Spinal cord (tissue), 10 donors: Measurements from ENCODE around the gene KIF16B. TPM values are rescaled to one million over a fixed set of nuclear protein-coding genes. Genes with fewer than 3 reads are reported as not detected.

Experiments used
- DNase-seq, 6 donors: peaks; one replicate each; pipeline versions ENCODE4 v3.0.0 to v3.0.0-alpha.2; 2013 to 2015; ENCODE audit warnings: low spot score in 6 of 6, low read depth in 4 of 6
- H3K27ac ChIP-seq: one replicate; pipeline ENCODE4 v1.5.1; 2013; ENCODE audit warnings: low read depth, low read length, control low read depth
- H3K27me3 ChIP-seq: one replicate; pipeline ENCODE4 v1.6.1; 2013; ENCODE audit warnings: low read length; ENCODE audit not compliant: control insufficient read depth, insufficient read depth
- H3K36me3 ChIP-seq: one replicate; pipeline ENCODE4 v1.6.1; 2013; ENCODE audit warnings: low read length; ENCODE audit not compliant: control insufficient read depth, insufficient read depth
- H3K4me1 ChIP-seq: one replicate; pipeline ENCODE4 v1.6.1; 2013; ENCODE audit warnings: low read length; ENCODE audit not compliant: control insufficient read depth, insufficient read depth
- H3K4me3 ChIP-seq: one replicate; pipeline ENCODE4 v1.5.1; 2013; ENCODE audit warnings: low read depth, low read length, control low read depth
- H3K9me3 ChIP-seq: one replicate; pipeline ENCODE4 v1.6.1; 2013; ENCODE audit warnings: low read length; ENCODE audit not compliant: control insufficient read depth, insufficient read depth
- WGBS: methylation state at CpG from one replicate; pipeline ENCODE4 v1.1.5; 2013; ENCODE audit warnings: missing lambda C conversion rate; ENCODE audit not compliant: insufficient coverage; 5-methylcytosine and 5-hydroxymethylcytosine counted together
- polyA plus RNA-seq, 2 donors: library from polyadenylated mRNA; unstranded; fragments of 120-200 nt; gene quantifications; one replicate each; pipeline ENCODE4 v1.2.1, GENCODE V29; 2013; ENCODE audit not compliant: insufficient read length in 2 of 2
- total RNA-seq, 2 donors: library from RNA; depleted of rRNA in 1 of 2; stranded (reverse); fragments of 120-200 nt in 1 of 2; fragments of >200 nt in 1 of 2; gene quantifications; one replicate each; pipeline versions ENCODE4 v1.2.3 to v1.2.4, GENCODE V29; 2013 to 2014
- donor health status: healthy.

The KIF16B gene
- total and polyA plus RNA-seq, 4 donors: 7.8 to 21.0 (median 12.9) TPM

DNA sequence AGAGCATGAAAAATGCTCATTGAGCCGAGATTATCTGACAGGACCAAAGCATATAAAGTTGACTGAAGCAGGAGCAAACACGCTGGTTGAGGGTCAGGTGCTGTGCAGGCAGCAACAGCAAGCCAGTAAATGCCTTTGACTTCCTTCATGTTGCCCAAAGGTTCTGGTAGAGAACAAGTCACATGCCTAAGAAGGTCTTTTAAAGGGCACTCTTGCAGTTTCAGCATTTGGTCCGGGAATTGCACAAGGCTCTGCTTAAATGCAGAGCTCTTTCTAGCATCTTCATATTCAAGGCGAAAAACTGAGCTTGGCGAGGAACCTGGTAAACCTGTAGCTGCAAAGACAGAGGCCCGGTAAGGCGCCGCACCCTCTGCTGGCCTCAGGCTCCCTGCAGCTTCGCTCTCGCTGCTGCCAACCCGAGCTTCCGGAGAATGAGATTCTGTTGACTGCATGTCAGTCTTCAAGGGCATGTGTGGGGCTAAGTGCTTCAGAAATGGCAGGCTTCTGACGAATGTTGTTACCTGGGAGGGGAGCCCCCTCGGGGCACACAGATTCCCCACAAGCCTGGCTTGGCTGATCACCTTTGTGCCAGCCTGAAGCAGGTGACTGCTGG is 205.2 kb downstream of the KIF16B start:
- no peak for DNase-seq
- H3K27me3 ChIP-seq: no peaks in the 10 kb centered on the region
- H3K4me1 ChIP-seq: no peaks in the 10 kb centered on the region
- no peaks in the 10 kb centered on the region for H3K9me3 ChIP-seq
- no peak overlapping the region for H3K27ac ChIP-seq
- WGBS: 91% methylated on average over 12 of the region's 14 CpGs
- no peak overlapping the region for H3K4me3 ChIP-seq
- H3K36me3 ChIP-seq: peaks cover 3% of the 10 kb centered on the region

DNA sequence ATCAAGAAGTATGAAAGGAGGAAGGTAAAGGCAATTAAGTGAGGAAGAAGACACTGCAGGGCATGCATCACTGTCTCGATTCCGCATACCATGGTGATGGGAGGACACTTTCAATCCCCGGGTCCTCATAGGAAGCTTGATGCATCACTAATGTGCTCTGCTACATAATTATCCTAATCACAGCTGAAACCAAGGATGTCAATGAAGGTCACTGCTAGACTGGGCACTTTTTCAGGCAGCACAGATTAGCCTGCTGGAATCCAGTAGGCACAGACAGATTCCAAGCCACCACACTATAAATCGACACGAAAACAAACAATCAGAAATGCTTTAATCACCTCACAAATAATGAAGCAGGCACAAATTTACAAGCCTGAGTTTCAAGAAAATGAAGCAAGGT is 206.7 kb downstream of the KIF16B start:
- no peaks in the 10 kb centered on the region for H3K4me1 ChIP-seq
- H3K4me3 ChIP-seq: no peak overlapping the region
- no peak overlapping the region for H3K27ac ChIP-seq
- DNase-seq: peak in 1 of 6 donors; percentile 52
- no peaks in the 10 kb centered on the region for H3K9me3 ChIP-seq
- WGBS: 83% methylated on average over 2 of the region's 5 CpGs
- peaks cover 3% of the 10 kb centered on the region for H3K36me3 ChIP-seq
- H3K27me3 ChIP-seq: no peaks in the 10 kb centered on the region

GRCh38 chr20:16364320-16364687 is 208.9 kb downstream of the KIF16B start:
- Histone ChIP-seq H3K4me3 (no peak overlapping the region), H3K9me3 (no peaks in the 10 kb centered on the region), H3K27me3 (no peaks in the 10 kb centered on the region), H3K27ac (no peak overlapping the region), H3K36me3 (peaks cover 3% of the 10 kb centered on the region), H3K4me1 (no peaks in the 10 kb centered on the region)
- DNase-seq: peak in 1 of 6 donors; percentile 34
- 38% methylated on average over 2 of the region's 5 CpGs for WGBS

GRCh38 chr20:16363506-16364319 is 209.5 kb downstream of the KIF16B start:
- no peaks in the 10 kb centered on the region for H3K9me3 ChIP-seq
- H3K36me3 ChIP-seq: peaks cover 3% of the 10 kb centered on the region
- WGBS: 71% methylated on average over 1 of the region's 5 CpGs
- H3K27ac ChIP-seq: no peak overlapping the region
- H3K4me3 ChIP-seq: no peak overlapping the region
- H3K4me1 ChIP-seq: no peaks in the 10 kb centered on the region
- DNase-seq: peak in 2 of 6 donors; percentile 26 to 85
- no peaks in the 10 kb centered on the region for H3K27me3 ChIP-seq

DNA sequence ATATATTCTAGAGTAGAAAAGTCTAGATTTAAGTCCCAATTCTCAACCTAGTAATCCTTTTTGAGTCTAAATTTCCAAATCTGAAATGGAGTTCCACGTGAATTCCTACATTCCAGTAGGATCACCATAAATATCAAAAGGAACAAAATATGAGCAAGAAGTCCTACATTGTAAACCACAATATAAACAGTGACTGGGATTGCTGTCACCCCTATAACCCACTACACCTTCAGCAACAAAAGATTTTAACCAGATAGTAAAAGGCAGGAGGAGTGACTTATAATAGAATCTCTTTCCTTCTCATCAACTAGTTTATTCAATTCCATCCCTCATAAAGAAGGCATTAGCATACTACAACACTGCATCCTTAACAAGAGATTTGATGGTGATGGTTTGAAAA is 210.6 kb downstream of the KIF16B start:
- no peaks in the 10 kb centered on the region for H3K9me3 ChIP-seq
- no peaks in the 10 kb centered on the region for H3K36me3 ChIP-seq
- no peak for DNase-seq
- H3K4me1 ChIP-seq: no peaks in the 10 kb centered on the region
- no peak overlapping the region for H3K27ac ChIP-seq
- H3K27me3 ChIP-seq: no peaks in the 10 kb centered on the region
- WGBS: 100% methylated on average over 1 of the region's 1 CpG
- H3K4me3 ChIP-seq: no peak overlapping the region

- H3K27me3 ChIP-seq: no peaks in the 10 kb centered on the region
- H3K4me3 ChIP-seq: no peak overlapping the region
- no peaks in the 10 kb centered on the region for H3K9me3 ChIP-seq
- H3K27ac ChIP-seq: no peak overlapping the region
- H3K36me3 ChIP-seq: no peaks in the 10 kb centered on the region
- H3K4me1 ChIP-seq: no peaks in the 10 kb centered on the region
- WGBS: 55% methylated on average over 4 of the region's 5 CpGs
- no peak for DNase-seq
Observed at GRCh38 chr20:16360668-16361067, 212.6 kb downstream of the KIF16B start.

DNA sequence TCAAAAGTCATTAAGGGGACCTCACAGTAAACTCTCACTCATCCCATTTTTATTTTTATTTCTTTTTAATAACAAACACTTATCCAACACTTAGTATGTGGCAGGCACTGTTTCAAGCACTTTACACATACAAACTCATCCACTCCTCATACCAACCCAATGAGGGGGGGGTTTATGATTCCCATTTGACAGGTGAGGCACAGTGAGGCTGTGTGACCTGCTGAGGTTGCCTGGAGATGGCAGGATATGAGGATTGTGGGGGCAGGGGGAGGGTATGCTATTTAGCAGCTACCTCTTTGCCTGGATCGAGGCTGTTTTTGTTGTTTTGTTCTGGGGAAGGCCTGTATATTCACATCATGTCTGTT is 219.8 kb downstream of the KIF16B start:
- no peak for DNase-seq
- WGBS: no CpG with 5 or more reads among the region's 1 CpG
- Histone ChIP-seq H3K36me3 (no peaks in the 10 kb centered on the region), H3K4me1 (peaks cover 9% of the 10 kb centered on the region), H3K4me3 (no peak overlapping the region), H3K9me3 (no peaks in the 10 kb centered on the region), H3K27me3 (no peaks in the 10 kb centered on the region), H3K27ac (no peak overlapping the region)

- H3K4me3 ChIP-seq: no peak overlapping the region
- H3K4me1 ChIP-seq: peaks cover 9% of the 10 kb centered on the region
- no peaks in the 10 kb centered on the region for H3K9me3 ChIP-seq
- H3K27ac ChIP-seq: no peak overlapping the region
- no peaks in the 10 kb centered on the region for H3K36me3 ChIP-seq
- DNase-seq: no peak
- WGBS: 100% methylated on average over 1 of the region's 5 CpGs
- H3K27me3 ChIP-seq: no peaks in the 10 kb centered on the region
Observed at GRCh38 chr20:16352751-16353416, 220.4 kb downstream of the KIF16B start.

DNA sequence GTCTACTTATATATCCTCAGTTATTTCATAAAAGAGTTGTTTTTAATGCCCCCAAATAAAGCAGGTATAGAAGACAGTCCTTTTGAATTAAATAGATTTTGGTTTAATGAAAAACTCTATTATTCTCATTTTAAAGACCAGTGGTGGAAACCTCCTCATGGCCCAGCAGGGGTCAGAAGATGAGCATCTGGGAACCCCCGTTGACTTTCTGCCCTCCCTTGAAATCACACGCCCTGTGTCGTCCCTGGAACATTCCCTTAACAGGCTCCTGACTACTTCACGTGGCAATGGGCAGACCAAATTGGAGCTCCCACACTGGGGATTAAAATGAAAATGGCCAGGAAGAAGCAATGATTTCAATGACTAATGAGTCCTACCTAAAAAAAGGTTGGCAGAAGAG is 220.9 kb downstream of the KIF16B start:
- whole genome bisulfite sequencing: 90% methylated on average over 4 of the region's 4 CpGs
- no peak overlapping the region for H3K4me3 ChIP-seq
- no peak for DNase-seq
- H3K36me3 ChIP-seq: no peaks in the 10 kb centered on the region
- no peak overlapping the region for H3K27ac ChIP-seq
- no peaks in the 10 kb centered on the region for H3K27me3 ChIP-seq
- H3K9me3 ChIP-seq: no peaks in the 10 kb centered on the region
- H3K4me1 ChIP-seq: peaks cover 9% of the 10 kb centered on the region
